Vagina (tissue), 2 donors: ENCODE results near the gene PTPRD. TPM values are rescaled to one million over a fixed set of nuclear protein-coding genes. Genes with fewer than 3 reads are reported as not detected.

Experiments
- DNase-seq, 2 donors: peaks; one replicate each; pipeline ENCODE4 v3.0.0-alpha.2; 2017; ENCODE audit errors: extremely low spot score in 2 of 2
- H3K27ac ChIP-seq: fragments of 200-600 bp; sonication (generic); one replicate; pipeline ENCODE4 v1.5.1; 2019
- H3K27me3 ChIP-seq: fragments of 200-600 bp; sonication (generic); one replicate; pipeline ENCODE4 v1.5.1; 2019
- H3K36me3 ChIP-seq, 2 donors: fragments of 200-600 bp; sonication (generic); one replicate each; pipeline ENCODE4 v1.5.1; 2017 to 2019
- H3K4me1 ChIP-seq: fragments of 200-600 bp; sonication (generic); one replicate; pipeline ENCODE4 v1.5.1; 2019
- H3K4me3 ChIP-seq, 2 donors: fragments of 200-600 bp; sonication (generic); 1 replicate in 1 of 2; 2 replicates in 1 of 2; pipeline ENCODE4 v1.5.1; 2016 to 2019
- H3K9me3 ChIP-seq: fragments of 200-600 bp; sonication (generic); one replicate; pipeline ENCODE4 v1.5.1; 2019
- POLR2A ChIP-seq, 2 donors: fragments of 450-650 bp; IDR thresholded peaks; one replicate each; pipeline ENCODE4 v1.6.1; 2017; ENCODE audit warnings: antibody characterized with exemption in 2 of 2, mild to moderate bottlenecking in 2 of 2, moderate library complexity in 2 of 2
- POLR2AphosphoS5 ChIP-seq, 2 donors: sonication (generic); formaldehyde crosslinking; IDR thresholded peaks; one replicate each; pipeline ENCODE4 v1.9.0; 2017; ENCODE audit warnings: antibody characterized with exemption in 2 of 2, mild to moderate bottlenecking in 2 of 2, low read depth in 1 of 2; ENCODE audit not compliant: insufficient read depth in 1 of 2
- intact Hi-C: fragments of 100-400 bp; cut with DNase I; formaldehyde crosslinking; loops from one replicate; pipeline ENCODE4 v1.15.1; 2023
- total RNA-seq: library from RNA; depleted of rRNA; stranded (reverse); fragments of >200 nt; gene quantifications from one replicate; pipeline ENCODE4 v1.2.3, GENCODE V29; 2016
- TF ChIP-seq, protein P1 (sequence below), 3 experiments: fragments of 450-650 bp in 2 of 3; fragments of 200-600 bp in 1 of 3; sonication (generic) in 1 of 3; IDR thresholded peaks; one replicate each; pipeline ENCODE4 v1.5.1; 2017 to 2019; ENCODE audit warnings: antibody characterized with exemption in 3 of 3, mild to moderate bottlenecking in 2 of 3, moderate library complexity in 2 of 3

PTPRD gene
- total RNA-seq, 1 donor from 2014 or later, result 10.3 TPM

DNA sequence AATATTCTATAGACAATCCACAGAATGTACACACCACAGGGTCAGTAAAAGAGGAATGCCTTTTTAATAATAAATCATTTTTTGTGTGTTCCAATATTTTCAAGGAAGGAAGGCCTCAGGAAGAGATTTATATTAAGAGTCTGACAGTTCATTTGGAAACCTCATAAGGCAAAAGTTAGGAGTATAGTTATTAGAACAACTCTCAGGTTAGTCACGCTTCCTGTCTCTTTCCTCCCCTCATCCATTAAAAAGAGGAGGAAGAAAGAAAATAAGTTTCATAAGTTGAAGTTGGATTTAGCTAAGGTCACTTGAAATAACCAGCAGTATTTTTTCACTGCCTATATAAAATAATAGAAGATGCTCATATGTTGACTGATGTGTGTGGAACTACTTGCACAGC, 863.2 kb downstream of the PTPRD start:
- Histone ChIP-seq H3K4me3 (no peak overlapping the region), H3K36me3 (no peaks in the 10 kb centered on the region), H3K4me1 (peaks cover 7% of the 10 kb centered on the region), H3K9me3 (no peaks in the 10 kb centered on the region), H3K27me3 (no peaks in the 10 kb centered on the region), H3K27ac (no peak overlapping the region)
- TF ChIP-seq POLR2AphosphoS5 (IDR thresholded peaks at IDR 0.05; ENCODE audit: insufficient read depth in 1 of 2, low read depth in 1 of 2) (no peak), POLR2A (IDR thresholded peaks at IDR 0.05) (no peak)
- TF ChIP-seq, protein P1, sequence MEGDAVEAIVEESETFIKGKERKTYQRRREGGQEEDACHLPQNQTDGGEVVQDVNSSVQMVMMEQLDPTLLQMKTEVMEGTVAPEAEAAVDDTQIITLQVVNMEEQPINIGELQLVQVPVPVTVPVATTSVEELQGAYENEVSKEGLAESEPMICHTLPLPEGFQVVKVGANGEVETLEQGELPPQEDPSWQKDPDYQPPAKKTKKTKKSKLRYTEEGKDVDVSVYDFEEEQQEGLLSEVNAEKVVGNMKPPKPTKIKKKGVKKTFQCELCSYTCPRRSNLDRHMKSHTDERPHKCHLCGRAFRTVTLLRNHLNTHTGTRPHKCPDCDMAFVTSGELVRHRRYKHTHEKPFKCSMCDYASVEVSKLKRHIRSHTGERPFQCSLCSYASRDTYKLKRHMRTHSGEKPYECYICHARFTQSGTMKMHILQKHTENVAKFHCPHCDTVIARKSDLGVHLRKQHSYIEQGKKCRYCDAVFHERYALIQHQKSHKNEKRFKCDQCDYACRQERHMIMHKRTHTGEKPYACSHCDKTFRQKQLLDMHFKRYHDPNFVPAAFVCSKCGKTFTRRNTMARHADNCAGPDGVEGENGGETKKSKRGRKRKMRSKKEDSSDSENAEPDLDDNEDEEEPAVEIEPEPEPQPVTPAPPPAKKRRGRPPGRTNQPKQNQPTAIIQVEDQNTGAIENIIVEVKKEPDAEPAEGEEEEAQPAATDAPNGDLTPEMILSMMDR (IDR thresholded peaks at IDR 0.05), result no peak
- DNase-seq, result no peak
- intact Hi-C loops, result no loop called here

DNA sequence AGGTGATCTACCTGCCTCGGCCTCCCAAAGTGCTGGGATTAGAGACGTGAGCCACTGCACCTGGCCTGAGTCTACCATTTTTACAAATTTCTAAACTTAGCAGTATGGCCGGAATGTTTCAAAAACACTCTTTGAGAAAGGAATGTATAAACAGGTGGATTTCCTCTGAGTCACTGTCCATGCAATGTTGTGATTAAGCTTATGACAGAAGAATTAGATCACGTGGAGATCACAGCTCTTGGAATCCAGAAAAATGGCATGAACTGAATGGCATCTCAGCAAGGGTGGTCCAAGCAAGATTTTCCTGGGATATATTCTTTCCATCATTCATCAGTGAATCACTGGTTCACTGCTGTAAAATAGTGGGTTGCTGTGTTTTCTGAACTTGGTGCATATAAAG, 865.0 kb downstream of the PTPRD start:
- no peak overlapping the region for H3K4me3 ChIP-seq
- no peaks in the 10 kb centered on the region for H3K36me3 ChIP-seq
- H3K27ac ChIP-seq, result no peak overlapping the region
- TF ChIP-seq POLR2A (IDR thresholded peaks at IDR 0.05), result no peak
- TF ChIP-seq, protein P1 (IDR thresholded peaks at IDR 0.05), result no peak
- no peak for TF ChIP-seq POLR2AphosphoS5 (IDR thresholded peaks at IDR 0.05; ENCODE audit: insufficient read depth in 1 of 2, low read depth in 1 of 2)
- peaks cover 3% of the 10 kb centered on the region for H3K4me1 ChIP-seq
- intact Hi-C loops, result no loop called here
- DNase-seq, result no peak
- no peaks in the 10 kb centered on the region for H3K9me3 ChIP-seq
- no peaks in the 10 kb centered on the region for H3K27me3 ChIP-seq

DNA sequence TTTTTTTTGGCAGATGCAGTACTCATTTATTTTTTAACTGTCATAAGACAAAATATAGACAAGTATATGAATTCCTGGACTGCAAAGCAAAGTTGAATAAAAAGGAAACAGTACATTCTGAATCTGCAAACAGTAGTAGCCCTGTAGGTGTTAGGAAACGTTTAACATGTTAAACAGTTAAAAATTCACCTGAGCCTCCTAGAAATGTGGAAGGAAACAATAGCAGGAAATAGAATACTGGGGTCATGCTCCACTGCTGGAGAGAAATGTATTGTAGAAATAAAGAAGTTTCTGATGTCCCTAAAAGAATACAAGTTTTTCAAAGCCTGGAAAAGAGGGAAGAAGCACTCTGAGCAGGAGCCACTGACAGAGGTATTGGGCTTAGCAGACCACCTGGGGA, 866.0 kb downstream of the PTPRD start:
- no peak for DNase-seq
- no peaks in the 10 kb centered on the region for H3K27me3 ChIP-seq
- no peaks in the 10 kb centered on the region for H3K9me3 ChIP-seq
- H3K4me3 ChIP-seq, result no peak overlapping the region
- H3K36me3 ChIP-seq, result no peaks in the 10 kb centered on the region
- no peak for TF ChIP-seq POLR2AphosphoS5 (IDR thresholded peaks at IDR 0.05; ENCODE audit: insufficient read depth in 1 of 2, low read depth in 1 of 2)
- TF ChIP-seq POLR2A (IDR thresholded peaks at IDR 0.05), result no peak
- TF ChIP-seq, protein P1 (IDR thresholded peaks at IDR 0.05), result no peak
- H3K27ac ChIP-seq, result no peak overlapping the region
- intact Hi-C loops, result no loop called here
- H3K4me1 ChIP-seq, result no peaks in the 10 kb centered on the region

DNA sequence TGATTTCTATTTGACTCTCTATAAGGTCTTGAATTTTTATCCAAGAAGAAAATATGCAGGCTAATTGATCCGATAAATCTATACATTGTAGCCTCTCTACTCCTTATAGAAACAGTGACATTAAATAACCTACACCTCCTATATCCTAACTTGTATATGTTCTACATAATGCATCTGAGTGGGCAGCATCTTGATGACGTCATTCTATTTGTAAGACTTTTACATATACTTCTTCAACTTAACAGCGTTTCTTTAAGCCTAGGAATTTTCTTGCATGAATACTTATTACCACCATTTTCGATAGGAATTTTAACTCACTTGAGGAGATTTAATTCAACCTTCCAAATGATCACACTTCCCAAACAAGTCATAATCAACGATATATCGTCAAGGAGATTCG, 869.0 kb downstream of the PTPRD start:
- no peaks in the 10 kb centered on the region for H3K27me3 ChIP-seq
- TF ChIP-seq POLR2AphosphoS5 (IDR thresholded peaks at IDR 0.05; ENCODE audit: insufficient read depth in 1 of 2, low read depth in 1 of 2) (no peak), POLR2A (IDR thresholded peaks at IDR 0.05) (no peak)
- TF ChIP-seq, protein P1 (IDR thresholded peaks at IDR 0.05), result no peak
- intact Hi-C loops, result no loop called here
- H3K4me1 ChIP-seq, result no peaks in the 10 kb centered on the region
- no peaks in the 10 kb centered on the region for H3K36me3 ChIP-seq
- no peak overlapping the region for H3K4me3 ChIP-seq
- DNase-seq, result no peak
- no peak overlapping the region for H3K27ac ChIP-seq
- H3K9me3 ChIP-seq, result no peaks in the 10 kb centered on the region

DNA sequence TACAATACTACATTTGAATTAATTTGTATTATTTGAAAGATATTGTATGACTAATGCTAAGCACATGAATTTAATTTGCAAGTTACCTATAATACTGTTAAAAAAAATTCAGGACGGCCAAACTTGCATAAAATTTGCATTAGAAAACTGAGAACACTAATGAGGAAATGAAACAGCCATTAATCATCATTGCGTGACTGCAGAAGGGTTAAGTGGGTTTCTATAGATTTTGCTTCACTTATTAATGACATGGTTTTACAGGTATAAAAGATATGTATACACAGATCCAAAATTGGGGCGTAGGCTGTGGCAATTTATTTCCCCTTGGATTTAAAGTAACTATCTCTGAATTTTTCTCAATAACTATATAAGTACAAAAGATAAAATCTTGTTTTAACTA, 882.6 kb downstream of the PTPRD start:
- H3K4me1 ChIP-seq, result no peaks in the 10 kb centered on the region
- no peaks in the 10 kb centered on the region for H3K9me3 ChIP-seq
- no peak for DNase-seq
- TF ChIP-seq POLR2AphosphoS5 (IDR thresholded peaks at IDR 0.05; ENCODE audit: insufficient read depth in 1 of 2, low read depth in 1 of 2) (no peak), POLR2A (IDR thresholded peaks at IDR 0.05) (no peak)
- TF ChIP-seq, protein P1 (IDR thresholded peaks at IDR 0.05), result no peak
- intact Hi-C loops, result no loop called here
- H3K4me3 ChIP-seq, result no peak overlapping the region
- H3K27ac ChIP-seq, result no peak overlapping the region
- H3K36me3 ChIP-seq, result no peaks in the 10 kb centered on the region
- no peaks in the 10 kb centered on the region for H3K27me3 ChIP-seq
